IMR-90 (cell line): ENCODE data around the gene CGB7. TPM values are rescaled to one million over a fixed set of nuclear protein-coding genes. Genes with fewer than 3 reads are reported as not detected.

Experiments
- ATAC-seq: fragments of 200-7000 bp; cut with Tn5 transposase; 2 replicates; pipeline ENCODE4 v1.9.1; 2020; ENCODE audit warnings: low read depth, mild to moderate bottlenecking, moderate library complexity
- BruUV-seq: library from RNA; stranded (reverse); fragments of 400-500 nt; replicated peaks from 2 replicates; lab custom pipeline; 2021; lab: Mats Ljungman, UMichigan
- CTCF ChIA-PET: fragments of 300-600 bp; formaldehyde crosslinking; extraction: SDS; loops from one replicate; lab custom pipeline; 2021; ENCODE audit warnings: antibody characterized with exemption; lab: Yijun Ruan, JAX
- POLR2A ChIA-PET: fragments of 300-600 bp; sonication (Branson Sonifier 250); formaldehyde crosslinking; loops from one replicate; lab custom pipeline; 2022; ENCODE audit warnings: antibody characterized with exemption; ENCODE audit not compliant: unreplicated experiment; lab: Charles Lee
- DNase-seq: peaks from one replicate; pipeline ENCODE4 v3.0.0; 2013
- H2AFZ ChIP-seq: replicated peaks from 2 replicates; pipeline ENCODE3; 2013; ENCODE audit warnings: low read length, mild to moderate bottlenecking; ENCODE audit not compliant: poor library complexity
- H2AK5ac ChIP-seq: 2 replicates; pipeline ENCODE4 v1.6.1; 2013; ENCODE audit warnings: low read depth, low read length, inconsistent platforms
- H2AK9ac ChIP-seq: replicated peaks from 2 replicates; pipeline ENCODE3; 2013; ENCODE audit warnings: mild to moderate bottlenecking, low read depth, low read length, moderate library complexity; ENCODE audit not compliant: poor library complexity
- H2BK120ac ChIP-seq: 2 replicates; pipeline ENCODE4 v1.6.1; 2013; ENCODE audit warnings: low read depth, low read length, inconsistent platforms
- H2BK15ac ChIP-seq: 3 replicates; pipeline ENCODE4 v1.6.1; 2013; ENCODE audit warnings: low read depth, low read length, inconsistent platforms
- H2BK20ac ChIP-seq: 2 replicates; pipeline ENCODE4 v1.6.1; 2013; ENCODE audit warnings: low read depth, mild to moderate bottlenecking, inconsistent platforms, low read length, moderate library complexity
- H2BK5ac ChIP-seq: 2 replicates; pipeline ENCODE4 v1.6.1; 2013; ENCODE audit warnings: mild to moderate bottlenecking, low read depth, low read length, inconsistent platforms; ENCODE audit not compliant: poor library complexity, severe bottlenecking
- H3K14ac ChIP-seq: replicated peaks from 2 replicates; pipeline ENCODE4 v1.6.1; 2013; ENCODE audit warnings: low read depth, low read length, inconsistent platforms
- H3K18ac ChIP-seq: 2 replicates; pipeline ENCODE4 v1.6.1; 2013; ENCODE audit warnings: low read depth, low read length, control low read depth
- H3K23ac ChIP-seq: 2 replicates; pipeline ENCODE4 v1.6.1; 2013; ENCODE audit warnings: low read depth, low read length, inconsistent platforms
- H3K27ac ChIP-seq: 2 replicates; pipeline ENCODE4 v1.5.1; 2013; ENCODE audit warnings: mild to moderate bottlenecking, control low read depth, low read length; ENCODE audit not compliant: insufficient read depth
- H3K27me3 ChIP-seq: 2 replicates; pipeline ENCODE4 v1.6.1; 2013; ENCODE audit warnings: low read length; ENCODE audit not compliant: control insufficient read depth, insufficient read depth
- H3K36me3 ChIP-seq: 2 replicates; pipeline ENCODE4 v1.6.1; 2013; ENCODE audit warnings: low read length, mixed read lengths; ENCODE audit not compliant: control insufficient read depth, insufficient read depth
- H3K4ac ChIP-seq: 2 replicates; pipeline ENCODE4 v1.6.1; 2013; ENCODE audit warnings: low read depth, low read length, inconsistent platforms
- H3K4me1 ChIP-seq: 2 replicates; pipeline ENCODE4 v1.6.1; 2013; ENCODE audit warnings: low read length, mixed read lengths; ENCODE audit not compliant: control insufficient read depth, insufficient read depth
- H3K4me2 ChIP-seq: 2 replicates; pipeline ENCODE4 v1.6.1; 2013; ENCODE audit warnings: low read depth, mild to moderate bottlenecking, control low read depth, low read length, moderate library complexity
- H3K4me3 ChIP-seq: 2 replicates; pipeline ENCODE4 v1.5.1; 2013; ENCODE audit warnings: low read depth, mild to moderate bottlenecking, control low read depth, low read length, moderate library complexity; ENCODE audit not compliant: insufficient read depth
- H3K56ac ChIP-seq: 2 replicates; pipeline ENCODE4 v1.6.1; 2013; ENCODE audit warnings: low read length, inconsistent platforms; ENCODE audit not compliant: insufficient read depth; ENCODE audit errors: extremely low read depth
- H3K79me1 ChIP-seq, 2 experiments: 2 replicates each; pipeline ENCODE4 v1.6.1; 2013; ENCODE audit warnings: low read length in 2 of 2, inconsistent platforms in 1 of 2, low read depth in 1 of 2
- H3K9ac ChIP-seq: 2 replicates; pipeline ENCODE4 v1.6.1; 2013; ENCODE audit warnings: low read depth, low read length, control low read depth
- H3K9me1 ChIP-seq: 2 replicates; pipeline ENCODE4 v1.6.1; 2013; ENCODE audit warnings: low read length, inconsistent platforms; ENCODE audit not compliant: insufficient read depth
- H3K9me3 ChIP-seq: 2 replicates; pipeline ENCODE4 v1.6.1; 2013; ENCODE audit warnings: low read length; ENCODE audit not compliant: control insufficient read depth, insufficient read depth
- H4K20me1 ChIP-seq: 2 replicates; pipeline ENCODE4 v1.6.1; 2013; ENCODE audit warnings: low read length, inconsistent platforms; ENCODE audit not compliant: insufficient read depth
- H4K5ac ChIP-seq: 2 replicates; pipeline ENCODE4 v1.6.1; 2013; ENCODE audit warnings: mild to moderate bottlenecking, low read depth, low read length, control low read depth
- H4K8ac ChIP-seq, 2 experiments: 2 replicates each; pipeline ENCODE4 v1.6.1; 2013; ENCODE audit warnings: low read depth in 2 of 2, low read length in 2 of 2, control low read depth in 1 of 2, inconsistent platforms in 1 of 2
- H4K91ac ChIP-seq: 2 replicates; pipeline ENCODE4 v1.6.1; 2013; ENCODE audit warnings: low read depth, low read length, inconsistent platforms; ENCODE audit not compliant: insufficient read depth
- CEBPB ChIP-seq: IDR thresholded peaks from 2 replicates; pipeline ENCODE4 v1.6.1; 2012; ENCODE audit warnings: low read depth, low read length, improper control_type of control experiment
- CHD1 ChIP-seq: IDR thresholded peaks from 2 replicates; pipeline ENCODE4 v1.6.1; 2012; ENCODE audit warnings: low read depth, low read length, improper control_type of control experiment
- CTCF ChIP-seq: conservative IDR thresholded peaks from 2 replicates; pipeline ENCODE4 v1.5.1; 2012; ENCODE audit warnings: mild to moderate bottlenecking, low read depth, low read length, improper control_type of control experiment
- FOS ChIP-seq: fragments of 150-350 bp; IDR thresholded peaks from 2 replicates; pipeline ENCODE4 v1.6.1; 2016; ENCODE audit warnings: low read depth, low read length
- NFE2L2 ChIP-seq: fragments of 150-350 bp; IDR thresholded peaks from 2 replicates; pipeline ENCODE4 v1.6.1; 2016; ENCODE audit warnings: low read depth, mild to moderate bottlenecking, low read length
- POLR2A ChIP-seq: IDR thresholded peaks from 2 replicates; pipeline ENCODE4 v1.6.1; 2012; ENCODE audit warnings: mild to moderate bottlenecking, low read depth, low read length
- RAD21 ChIP-seq: IDR thresholded peaks from 2 replicates; pipeline ENCODE4 v1.6.1; 2012; ENCODE audit warnings: low read length, improper control_type of control experiment
- RCOR1 ChIP-seq: IDR thresholded peaks from 2 replicates; pipeline ENCODE4 v1.6.1; 2012; ENCODE audit warnings: mild to moderate bottlenecking, low read length, improper control_type of control experiment; ENCODE audit not compliant: insufficient replicate concordance
- SMC3 ChIP-seq: fragments of 150-350 bp; IDR thresholded peaks from 2 replicates; pipeline ENCODE4 v1.6.1; 2016; ENCODE audit warnings: low read depth, mild to moderate bottlenecking, antibody characterized with exemption, low read length, moderate library complexity
- WGBS, 2 experiments: methylation state at CpG; one replicate each; pipeline versions ENCODE4 v1.1.5 to v1.1.7; 2013; ENCODE audit warnings: missing lambda C conversion rate in 2 of 2; ENCODE audit not compliant: insufficient read length in 1 of 2; ENCODE audit errors: extremely low coverage in 2 of 2; 5-methylcytosine and 5-hydroxymethylcytosine counted together
- dilution Hi-C: fragments of 300-500 bp; cut with HindIII; formaldehyde crosslinking; loops from one replicate; pipeline ENCODE4 v1.14.3; 2018; ENCODE audit warnings: low sequenced_read_pairs; ENCODE audit not compliant: unreplicated experiment
- in situ Hi-C: fragments of 300-500 bp; cut with MboI; formaldehyde crosslinking; loops from 3 replicates; pipeline ENCODE4 v1.14.3; 2019; ENCODE audit warnings: low sequenced_read_pairs, inconsistent platforms, mixed read lengths
- intact Hi-C: fragments of 100-400 bp; cut with micrococcal nuclease; formaldehyde crosslinking; loops from 2 replicates; pipeline ENCODE4 v1.10.0; 2022
- polyA plus RNA-seq, 3 experiments: library from polyadenylated mRNA; depleted of rRNA; stranded (reverse); fragments of >200 nt; gene quantifications; 2 replicates each; pipeline ENCODE4 v1.2.3, GENCODE V29; 2012; ENCODE audit warnings: low replicate concordance in 1 of 3
- total RNA-seq: library from RNA; depleted of rRNA; stranded (reverse); fragments of >200 nt; gene quantifications from 2 replicates; pipeline ENCODE4 v1.2.3, GENCODE V29; 2012

The CGB7 gene
- total and polyA plus RNA-seq, 2 of the 4 experiments (the other 2 are of a cell fraction) = 1.7 TPM; not detected in 1

GRCh38 chr19:49106648-49107135 is 49.1 kb upstream of the CGB7 start:
- ChIA-PET CTCF (interaction anchor here (1.7 to 2.4 kb wide), 2 partner anchors 9 to 92 kb away, joined by 6 read pairs; no protein-coding TSS in a partner anchor), POLR2A (no interaction called here)
- no peak overlapping the region for H2BK15ac ChIP-seq
- no peak overlapping the region for H2BK20ac ChIP-seq
- H3K9ac ChIP-seq = no peak overlapping the region
- H4K8ac ChIP-seq = no peak overlapping the region
- no peak overlapping the region for H2BK5ac ChIP-seq
- dilution Hi-C loops = no loop called here
- no peak overlapping the region for H3K4ac ChIP-seq
- in situ Hi-C loops = no loop called here
- no peaks in the 10 kb centered on the region for H3K4me1 ChIP-seq
- no peak overlapping the region for H3K56ac ChIP-seq
- peak; percentile 33 for TF ChIP-seq RAD21
- no peak for TF ChIP-seq RCOR1
- TF ChIP-seq NFE2L2 = peak; percentile 39; the same call in 1 of the 2 replicates
- TF ChIP-seq CTCF = peak; percentile 67
- no peak for TF ChIP-seq CHD1
- no peak for TF ChIP-seq FOS
- TF ChIP-seq SMC3 = peak; percentile 34; the same call in 1 of the 2 replicates
- no peak for TF ChIP-seq CEBPB
- TF ChIP-seq POLR2A = no peak
- no peaks in the 10 kb centered on the region for H3K27me3 ChIP-seq
- intact Hi-C loops = no loop called here
- no peak overlapping the region for H2AFZ ChIP-seq
- no peak overlapping the region for H3K14ac ChIP-seq
- H2AK5ac ChIP-seq = no peak overlapping the region
- H3K4me2 ChIP-seq = no peak overlapping the region
- no peak overlapping the region for H2AK9ac ChIP-seq
- WGBS, 2 experiments = 85% methylated on average over 9 of the region's 12 CpGs; no CpG with 5 or more reads in 1 of the 2 experiments
- H3K36me3 ChIP-seq = peaks cover 71% of the 10 kb centered on the region
- peaks cover 11 to 52% of the 10 kb centered on the region in 2 experiments; a peak in 3 of 4 replicates for H3K79me1 ChIP-seq
- H3K9me1 ChIP-seq = peaks cover 5% of the 10 kb centered on the region; the same call in 1 of the 2 replicates
- DNase-seq (peak; percentile 45), ATAC-seq (peak; percentile 57; the same call in 1 of the 2 replicates)
- no peak overlapping the region for H4K91ac ChIP-seq
- H3K23ac ChIP-seq = no peak overlapping the region
- no peak overlapping the region for H3K27ac ChIP-seq
- no peaks in the 10 kb centered on the region for H3K9me3 ChIP-seq
- H3K18ac ChIP-seq = no peak overlapping the region
- H4K5ac ChIP-seq = no peak overlapping the region
- no TSS peak for BruUV-seq
- H2BK120ac ChIP-seq = no peak overlapping the region
- H4K20me1 ChIP-seq = peaks cover 38% of the 10 kb centered on the region
- no peak overlapping the region for H3K4me3 ChIP-seq
